GM13976 (cell line): ENCODE measurements around the gene TEX53.

Experiments
- DNase-seq: peaks from one replicate; pipeline ENCODE4 v3.0.0; 2012; ENCODE audit warnings: low spot score
- CTCF ChIP-seq: IDR thresholded peaks from 2 replicates; pipeline ENCODE4 v1.5.1; 2012; ENCODE audit warnings: borderline replicate concordance, mild to moderate bottlenecking; ENCODE audit not compliant: insufficient read depth; ENCODE audit errors: extremely low read depth, missing control alignments, control extremely low read depth
- in situ Hi-C: fragments of 300-500 bp; cut with MboI; formaldehyde crosslinking; loops from one replicate; pipeline ENCODE4 v1.12.0; 2022; ENCODE audit warnings: low sequenced_read_pairs, mixed read lengths, inconsistent platforms; ENCODE audit not compliant: unreplicated experiment

The TEX53 gene

GRCh38 chr9:114682846-114683245 lies 25.2 kb upstream of the TEX53 start:
- in situ Hi-C loops, result loop anchor here (5.0 to 25.0 kb wide), 4 partner anchors 52 to 829 kb away; no protein-coding TSS in a partner anchor
- TF ChIP-seq CTCF, result no peak
- no peak for DNase-seq

- DNase-seq, result peak; percentile 69
- in situ Hi-C loops, result loop anchor here (5.0 to 25.0 kb wide), 4 partner anchors 53 to 831 kb away; no protein-coding TSS in a partner anchor
- TF ChIP-seq CTCF, result peak; percentile 69
Measured at GRCh38 chr9:114681594-114682332, 24.2 kb upstream of the TEX53 start, which contains the start of gene TEX48. TSS of gene TEX48 (minus strand) at chr9:114682192. CDS start at chr9:114671723, 10,469 bp downstream.

GRCh38 chr9:114680259-114681001 lies 22.8 kb upstream of the TEX53 start:
- in situ Hi-C loops, result loop anchor here (5.0 to 25.0 kb wide), 4 partner anchors 54 to 832 kb away; no protein-coding TSS in a partner anchor
- TF ChIP-seq CTCF, result no peak
- DNase-seq, result no peak

- in situ Hi-C loops, result loop anchor here (25.0 kb wide), 1 partner anchor 834 kb away; no protein-coding TSS in a partner anchor
- DNase-seq, result no peak
- TF ChIP-seq CTCF, result no peak
Measured at GRCh38 chr9:114678795-114679194, 21.2 kb upstream of the TEX53 start.

- TF ChIP-seq CTCF, result no peak
- in situ Hi-C loops, result loop anchor here (25.0 kb wide), 1 partner anchor 834 kb away; no protein-coding TSS in a partner anchor
- DNase-seq, result no peak
Measured at GRCh38 chr9:114678130-114678529, 20.5 kb upstream of the TEX53 start.

- in situ Hi-C loops, result loop anchor here (25.0 kb wide), 1 partner anchor 835 kb away; no protein-coding TSS in a partner anchor
- DNase-seq, result no peak
- TF ChIP-seq CTCF, result no peak
Measured at GRCh38 chr9:114677418-114677817, 19.8 kb upstream of the TEX53 start.
